HG03469 (cell line): ENCODE data around the gene ELMO2.

Source experiments
- ATAC-seq: cut with Tn5 transposase; IDR thresholded peaks from one replicate; pipeline ENCODE4 v1.9.1; 2021; ENCODE audit warnings: mild to moderate bottlenecking, moderate library complexity, moderate number of reproducible peaks; ENCODE audit not compliant: unreplicated experiment

Gene ELMO2

DNA sequence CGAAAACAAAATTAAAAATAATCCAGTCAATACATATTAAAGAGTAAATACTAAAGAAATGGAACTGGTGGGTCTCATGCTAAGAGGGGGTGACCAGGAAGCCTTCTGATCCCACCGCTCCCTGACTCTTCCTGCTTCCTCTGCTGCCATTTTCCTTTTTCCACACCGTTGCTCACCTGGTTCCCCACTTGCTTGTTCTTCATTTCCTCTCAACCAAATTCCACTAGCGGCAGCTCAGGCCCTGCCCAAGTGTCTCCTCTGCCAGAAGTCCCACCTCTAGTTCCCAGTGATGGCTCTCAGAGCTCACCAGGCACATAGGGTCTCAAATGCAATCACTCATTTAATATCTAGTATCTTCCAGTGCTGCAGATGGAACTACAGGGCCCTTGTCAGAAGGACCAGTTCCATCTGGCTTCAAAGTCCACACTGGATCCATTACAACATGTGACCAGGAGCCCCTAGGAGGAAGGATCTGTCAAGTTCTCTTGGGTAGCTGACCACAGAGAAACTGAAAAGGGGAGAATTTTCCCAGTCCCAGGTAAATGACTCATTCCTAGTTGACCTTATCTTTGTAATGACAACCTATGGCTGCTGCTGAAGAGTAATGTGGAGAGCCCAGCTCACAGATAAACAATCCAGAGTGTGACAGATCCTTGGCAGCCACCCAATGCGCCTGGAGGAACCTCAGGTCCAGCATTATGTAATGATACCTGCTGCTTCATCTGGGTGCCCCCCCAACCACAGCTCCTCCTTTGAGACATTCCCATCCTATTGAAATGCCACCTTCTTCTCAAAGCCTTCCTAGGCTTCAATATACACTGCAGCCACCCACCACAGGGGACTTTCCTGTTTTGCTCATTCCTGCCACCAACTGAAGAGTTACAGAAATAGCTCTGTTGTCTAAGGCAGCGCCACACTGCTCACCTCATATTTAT lies 38.2 kb downstream of the ELMO2 start:
- ATAC-seq: no peak

DNA sequence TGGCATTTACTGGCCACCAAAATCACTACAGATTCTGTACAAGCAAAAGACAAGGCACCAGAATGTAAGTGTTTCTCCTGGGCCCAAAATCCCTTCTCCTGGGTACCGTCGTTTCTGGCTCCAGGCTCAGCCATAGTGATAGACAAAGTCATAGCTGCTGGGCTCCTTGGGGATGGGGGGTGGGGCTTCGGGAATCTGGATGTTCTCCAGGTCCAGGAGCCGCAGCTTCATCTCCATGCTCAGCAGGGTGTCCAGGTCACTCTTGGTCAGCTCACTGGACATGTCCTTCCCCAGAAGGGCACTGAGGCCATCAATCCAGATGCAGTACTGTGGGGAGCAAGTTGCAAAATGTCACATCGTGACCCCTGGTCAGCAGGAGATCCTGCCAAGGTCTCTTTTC lies 39.2 kb downstream of the ELMO2 start:
- no peak for ATAC-seq

GRCh38 chr20:46366826-46367225 lies 39.6 kb downstream of the ELMO2 start:
- ATAC-seq: no peak

DNA sequence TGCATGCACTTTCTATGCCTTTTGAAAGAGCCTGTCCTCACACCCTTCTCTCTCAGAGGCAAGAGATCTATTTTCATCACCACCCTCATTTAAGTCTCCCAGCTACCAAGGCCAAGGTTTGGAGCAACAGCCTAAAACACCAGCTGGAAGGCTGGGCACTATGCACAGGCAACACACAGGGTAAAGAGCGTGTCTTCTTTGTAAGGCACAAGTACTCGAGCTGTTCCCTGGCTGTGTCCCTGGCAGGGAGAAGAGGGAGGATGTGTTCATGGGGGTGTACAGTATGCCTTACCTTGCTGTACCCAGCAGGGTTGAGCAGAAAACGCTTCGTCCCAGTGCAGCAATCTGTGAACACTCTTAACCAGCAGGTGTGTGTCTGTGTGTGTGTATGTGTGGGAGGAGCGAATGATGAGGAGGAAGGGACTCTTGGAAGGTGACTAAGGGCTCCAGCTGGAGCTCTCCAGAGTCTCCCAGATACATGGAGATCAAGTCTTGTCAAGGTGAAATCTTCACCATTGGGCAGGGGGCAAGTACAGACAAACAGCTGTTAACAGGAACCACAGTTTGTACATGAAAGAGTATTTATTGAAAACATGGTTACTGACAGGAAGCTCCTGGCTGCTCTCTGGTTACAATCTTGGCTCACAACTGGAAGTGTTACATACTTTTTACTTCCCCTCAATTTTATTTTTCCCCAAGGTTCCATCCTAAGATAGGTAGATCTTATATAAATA lies 40.8 kb downstream of the ELMO2 start:
- no peak for ATAC-seq

DNA sequence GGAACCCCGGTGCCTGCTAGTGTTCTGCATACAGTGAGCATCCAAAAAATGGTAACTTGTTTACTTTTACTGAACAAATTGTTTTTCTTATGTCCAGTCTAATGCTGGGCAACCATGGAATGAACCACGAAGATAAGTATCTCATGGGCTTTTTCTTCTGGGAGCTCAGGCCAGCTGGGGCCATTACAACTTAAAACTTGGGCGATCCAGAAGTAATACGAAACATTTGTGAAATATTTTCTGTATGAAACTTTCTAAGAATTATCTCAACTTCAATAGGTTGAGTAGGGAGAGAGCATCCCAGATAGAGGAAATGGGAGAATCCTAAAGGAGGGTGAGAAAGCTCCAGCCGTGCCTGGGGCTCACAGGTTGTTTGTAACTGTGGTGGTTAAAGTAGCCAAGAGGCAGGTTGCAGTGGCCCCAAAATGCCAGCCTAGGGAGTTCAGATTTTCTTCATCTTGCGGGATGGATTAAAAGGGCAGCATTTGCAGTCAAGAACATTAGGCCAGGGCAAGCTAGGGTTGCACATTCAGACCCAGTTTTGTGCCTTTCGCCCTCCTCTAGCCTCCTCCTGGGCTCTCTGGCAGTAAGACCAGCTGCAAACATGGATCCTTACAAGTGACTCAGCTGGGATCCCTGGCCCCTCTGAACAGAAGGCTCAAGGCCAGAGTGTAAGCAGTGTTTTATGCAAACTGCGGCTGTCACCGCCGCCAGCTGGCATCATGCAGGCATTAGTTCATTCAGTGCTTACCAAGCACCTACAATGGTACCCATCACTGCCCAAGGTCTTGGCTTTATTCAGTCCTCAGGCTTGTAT lies 41.5 kb downstream of the ELMO2 start:
- no peak for ATAC-seq

DNA sequence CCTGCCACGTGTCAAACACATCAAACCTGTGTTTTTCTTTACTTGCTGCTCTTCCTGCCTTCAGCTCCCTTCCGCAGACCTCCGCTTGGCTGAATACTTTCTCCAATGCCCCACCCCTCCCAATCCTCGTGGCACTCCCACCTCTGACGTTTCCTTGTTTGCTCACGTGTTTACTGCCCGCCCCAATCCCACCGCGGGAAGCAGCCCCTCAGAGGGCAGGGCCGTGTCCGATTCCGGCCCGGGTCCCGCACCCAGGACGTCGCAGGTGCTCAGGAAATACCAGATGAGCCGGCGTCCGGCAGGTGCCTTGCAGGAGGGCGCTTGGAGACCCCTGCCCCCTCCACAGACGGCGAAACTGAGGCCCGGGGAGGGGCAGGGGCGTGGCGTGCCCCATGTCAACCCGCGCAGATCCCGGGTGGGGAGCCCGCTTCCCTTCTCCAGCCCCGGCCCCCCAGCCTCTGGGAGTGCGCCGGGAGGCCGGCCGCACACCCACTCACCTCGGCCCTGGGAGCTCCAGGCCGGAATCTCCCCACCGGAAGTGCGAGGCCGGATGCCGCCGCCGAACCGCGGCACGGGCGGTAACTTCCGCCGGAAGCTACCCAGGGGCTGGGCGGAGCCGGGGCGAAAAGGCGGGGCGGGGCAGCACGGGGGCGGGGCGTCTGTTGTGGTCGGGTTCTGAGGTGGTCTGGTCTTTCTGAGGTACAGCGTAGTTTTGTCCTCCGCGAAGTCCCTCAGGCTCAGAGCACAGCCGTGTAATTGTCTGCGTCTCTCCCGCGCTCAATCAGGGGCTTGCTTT lies 42.3 kb downstream of the ELMO2 start:
- no peak for ATAC-seq

- ATAC-seq: no peak
These were observed 43.2 kb downstream of the ELMO2 start for GRCh38 chr20:46362921-46363867.

DNA sequence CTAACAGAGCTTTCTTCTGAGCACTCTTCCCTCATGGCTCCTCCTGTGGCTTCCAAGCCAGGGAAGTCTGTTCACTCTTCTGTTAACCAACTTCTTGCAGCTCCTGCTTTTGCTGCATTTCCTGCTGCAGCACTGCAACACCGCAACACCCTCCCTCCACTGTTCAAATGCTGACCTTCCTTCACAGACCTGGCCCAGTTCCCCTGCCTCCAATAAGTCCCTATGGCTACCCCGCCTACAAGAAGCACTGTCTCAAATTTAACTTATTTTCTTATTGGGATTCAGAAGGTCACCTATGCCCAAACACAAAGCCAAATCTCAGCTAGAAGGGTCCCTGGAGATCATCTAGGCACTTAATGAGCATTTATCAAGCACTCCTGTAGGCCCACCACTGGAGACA lies 44.6 kb downstream of the ELMO2 start:
- no peak for ATAC-seq

DNA sequence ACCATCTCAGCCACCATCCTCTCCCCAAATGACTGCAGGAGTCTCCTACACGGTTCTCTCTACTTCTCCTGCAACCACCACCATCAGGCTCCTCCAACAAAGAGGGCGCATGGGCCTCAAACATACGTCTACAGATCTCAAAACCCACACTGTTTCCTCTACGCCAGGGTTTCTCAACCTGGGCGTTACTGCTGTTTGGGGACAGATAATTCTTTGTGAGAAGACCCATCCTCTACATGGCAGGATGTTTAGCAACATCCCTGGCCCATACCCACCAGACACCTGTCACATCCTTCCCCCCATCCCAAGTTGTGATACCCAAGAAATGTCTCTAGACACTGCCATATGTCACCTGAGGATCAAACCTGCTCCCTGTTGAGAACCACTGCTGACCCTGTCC lies 45.0 kb downstream of the ELMO2 start:
- ATAC-seq: no peak

GRCh38 chr20:46359233-46359751 lies 47.1 kb downstream of the ELMO2 start:
- no peak for ATAC-seq

GRCh38 chr20:46358346-46359058 lies 47.9 kb downstream of the ELMO2 start:
- ATAC-seq: no peak

- ATAC-seq: no peak
These were observed 49.3 kb downstream of the ELMO2 start for GRCh38 chr20:46357030-46357514.

DNA sequence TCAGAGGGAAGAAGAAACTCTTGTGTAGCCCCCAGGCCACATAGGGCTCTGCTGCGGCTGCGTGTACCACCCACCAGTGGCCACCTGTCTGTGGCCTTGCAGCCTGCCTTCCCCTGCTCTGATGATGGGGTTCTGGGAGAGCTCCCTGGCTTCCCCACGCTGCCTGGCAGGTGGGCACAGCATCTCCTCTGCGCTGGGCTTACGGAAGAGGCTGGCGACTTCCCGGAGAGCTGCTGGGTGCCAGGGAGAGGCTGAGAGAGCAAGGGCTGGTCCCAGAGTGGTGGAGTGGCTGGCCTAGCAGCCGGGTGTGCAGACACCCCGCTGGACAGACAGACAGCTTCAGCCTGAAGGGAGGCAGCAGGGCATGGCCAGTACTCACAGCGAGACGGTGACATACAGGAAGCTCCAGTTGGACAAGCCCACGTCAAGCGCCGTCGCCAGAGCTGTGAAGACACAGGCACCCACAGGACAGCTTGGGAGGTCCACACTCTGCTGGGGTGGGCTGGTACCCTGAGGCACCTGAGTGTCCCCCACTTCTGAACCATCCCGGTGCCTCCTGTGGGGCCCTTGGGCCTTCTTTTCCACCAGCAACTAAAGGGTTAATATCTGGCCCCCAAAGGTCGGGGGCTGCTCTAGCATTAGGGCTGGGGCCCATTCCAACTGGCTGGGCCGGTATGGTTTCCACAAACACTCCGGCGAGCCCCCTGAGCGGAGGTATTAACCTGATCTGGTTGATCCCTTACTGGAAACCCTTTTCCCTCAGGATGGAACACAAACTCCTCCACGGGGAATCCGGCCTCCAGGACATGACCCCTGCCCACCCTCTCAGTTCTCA lies 50.0 kb downstream of the ELMO2 start:
- no peak for ATAC-seq

DNA sequence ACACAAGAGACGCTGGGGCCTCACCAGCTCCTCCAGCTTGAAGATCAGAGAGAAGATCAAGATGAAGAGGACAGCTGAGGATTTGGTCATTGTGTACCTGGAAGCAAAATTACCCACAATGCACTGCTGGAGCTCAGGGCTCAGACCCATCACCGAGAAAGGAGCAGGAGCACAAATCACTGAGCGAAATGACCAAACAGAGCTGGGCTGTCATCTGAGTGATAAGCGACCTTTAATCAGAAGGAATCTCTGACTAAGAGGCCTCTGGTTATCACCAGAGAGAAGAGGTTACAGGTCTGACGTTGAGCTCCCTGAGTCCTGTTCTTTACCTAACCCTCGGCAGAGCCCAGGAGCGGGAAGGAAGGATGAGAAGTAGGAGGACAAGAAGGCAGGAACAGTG lies 50.6 kb downstream of the ELMO2 start:
- no peak for ATAC-seq

- no peak for ATAC-seq
These were observed 51.3 kb downstream of the ELMO2 start for GRCh38 chr20:46354920-46355654.

- ATAC-seq: no peak
These were observed 52.2 kb downstream of the ELMO2 start for GRCh38 chr20:46354207-46354555.
